GM21717 (cell line): Measurements from ENCODE around the gene TSPY4.
"Not testable (repeated sequence)": the region's sequence is repeated elsewhere in the genome, so short reads cannot be mapped to it uniquely, and the experiment has no call there.

Experiments used
- ATAC-seq: cut with Tn5 transposase; IDR thresholded peaks from one replicate; pipeline ENCODE4 v1.9.1; 2021; ENCODE audit warnings: mild to moderate bottlenecking, moderate library complexity; ENCODE audit not compliant: unreplicated experiment

TSPY4 gene

GRCh38 chrY:9337164-9337563, at the start of gene TSPY4:
Gene TSPY4 (plus strand): TSS chrY:9337464. CDS start chrY:9337510, 46 bp downstream.
- not testable (repeated sequence) for ATAC-seq

DNA sequence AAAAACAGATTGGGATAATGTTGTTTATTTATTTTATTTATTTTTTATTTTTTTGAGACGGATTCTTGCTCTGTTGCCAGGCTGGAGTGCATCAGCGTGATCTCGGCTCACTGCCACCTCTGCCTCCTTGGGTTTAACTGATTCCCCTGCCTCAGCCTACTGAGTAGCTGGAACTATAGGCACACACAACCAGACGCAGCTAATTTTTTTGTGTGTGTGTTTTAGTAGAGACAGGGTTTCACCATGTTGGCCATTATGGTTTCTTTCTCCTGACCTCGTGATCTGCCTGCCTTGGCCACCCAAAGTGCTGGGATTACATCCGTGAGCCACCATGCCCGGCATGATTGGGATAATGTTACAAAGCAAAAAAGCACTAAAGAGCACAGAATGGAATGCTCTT, 16.3 kb upstream of the TSPY4 start:
- no peak for ATAC-seq

DNA sequence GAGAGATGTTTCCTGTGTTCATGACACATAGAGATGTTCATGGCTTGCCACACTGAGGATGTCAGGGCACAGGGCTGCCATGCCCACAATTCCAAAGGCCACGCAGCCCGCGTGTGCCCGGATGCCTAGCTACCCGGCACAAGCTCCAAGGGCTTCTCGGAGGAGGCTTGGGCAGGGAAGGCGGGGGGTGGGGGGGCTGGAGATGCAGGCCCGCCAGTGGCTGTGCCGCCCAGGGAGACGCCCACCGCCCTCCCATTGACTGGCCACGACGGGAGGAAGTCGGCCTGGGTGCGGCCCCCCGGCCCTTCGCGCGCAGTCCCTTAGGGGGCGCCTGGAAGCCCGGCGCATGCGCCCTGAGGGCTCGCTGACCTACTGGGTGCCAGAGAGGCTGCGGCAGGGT, 20.2 kb downstream of the TSPY4 start, which contains the start of gene TSPY8:
TSS of gene TSPY8 (plus strand) at position 301 of the 400 bp plus-strand sequence. CDS start at position 347, 46 bp downstream.
- ATAC-seq: not testable (repeated sequence)
